NCI-H82 (cell line): ENCODE measurements around the gene VPS51.
A peak's percentile ranks its signal among the peaks of the same experiment; 100 is the strongest.

ENCODE experiments used
- DNase-seq: peaks from one replicate; lab custom pipeline; 2025; lab: John Stamatoyannopoulos, UW

The VPS51 gene

DNA sequence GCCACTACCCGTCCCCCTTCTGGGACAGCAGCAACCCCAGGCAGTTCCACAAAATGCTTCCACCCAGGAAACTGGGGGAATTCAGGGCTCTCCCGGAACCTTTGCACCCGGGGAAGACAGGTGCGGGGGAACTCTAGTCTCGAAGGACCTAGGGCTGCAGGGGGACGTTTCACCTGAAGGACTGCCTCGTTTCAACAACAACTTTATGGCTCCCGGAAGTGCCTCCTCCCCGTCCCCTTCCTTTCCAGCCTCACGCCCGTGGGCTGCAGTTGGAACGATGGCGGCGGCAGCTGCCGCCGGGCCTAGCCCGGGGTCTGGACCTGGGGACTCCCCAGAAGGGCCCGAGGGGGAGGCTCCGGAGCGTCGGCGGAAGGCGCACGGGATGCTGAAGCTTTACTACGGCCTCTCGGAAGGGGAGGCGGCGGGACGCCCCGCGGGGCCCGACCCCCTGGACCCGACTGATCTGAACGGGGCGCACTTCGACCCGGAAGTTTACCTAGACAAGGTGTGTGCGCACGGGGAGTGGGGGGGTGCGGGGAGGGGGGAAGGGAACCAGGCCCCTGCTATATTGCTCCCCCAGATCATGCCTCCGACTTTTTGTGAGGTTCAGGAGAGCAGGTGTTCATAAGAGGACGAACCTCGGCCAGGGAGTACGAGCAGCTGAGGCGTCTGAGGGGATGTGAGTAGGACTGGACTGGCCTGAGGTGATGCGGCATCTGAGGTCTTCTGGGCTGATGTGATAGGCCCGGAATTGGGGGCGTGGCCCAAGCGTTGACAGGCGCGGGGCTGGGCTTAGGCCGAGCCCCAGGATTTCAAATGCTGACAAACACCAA, at the start of gene VPS51:
Gene VPS51, plus strand, starts transcription at position 241 of the 833 bp plus-strand sequence. Its CDS starts 37 bp downstream, at position 278.
- peak; percentile 93 for DNase-seq

GRCh38 chr11:65047581-65048422, 48.2 kb upstream of the VPS51 start:
- no peak for DNase-seq

- no peak for DNase-seq
These were observed 44.6 kb upstream of the VPS51 start for GRCh38 chr11:65051398-65051858.

DNA sequence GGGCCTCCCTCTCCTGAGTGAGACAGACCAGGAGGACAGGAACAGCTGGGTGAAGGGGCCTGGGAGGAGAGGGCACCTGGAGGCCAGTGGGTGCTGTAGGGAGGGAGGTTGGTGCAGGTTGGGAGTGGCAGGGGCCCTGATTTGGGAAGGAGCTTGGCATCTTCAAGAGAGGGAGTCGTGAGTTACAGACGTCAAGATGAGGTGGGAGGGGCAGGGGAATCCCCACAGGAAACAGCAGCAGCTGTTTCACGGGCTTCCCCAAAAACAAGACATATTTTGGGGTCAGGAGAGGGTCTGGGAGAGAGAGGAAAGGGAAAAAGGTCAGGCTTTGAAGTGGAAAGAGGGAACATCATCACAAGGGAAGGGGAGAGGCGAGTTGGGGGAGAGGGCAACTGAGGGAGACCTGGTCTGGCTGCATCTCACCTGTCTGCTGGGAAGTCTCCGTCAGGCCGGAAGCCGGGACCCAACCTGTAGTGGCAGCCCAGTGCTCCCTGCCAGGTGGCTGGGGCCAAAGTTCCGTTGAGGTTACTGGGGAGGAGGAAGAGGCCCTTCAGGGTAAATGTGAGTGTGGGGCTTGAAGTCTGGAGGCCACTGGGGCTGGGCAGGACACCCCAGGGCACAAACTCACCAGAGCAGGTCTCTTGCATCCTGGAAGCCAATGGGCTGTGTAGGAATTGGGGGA, 42.0 kb upstream of the VPS51 start:
- no peak for DNase-seq

DNA sequence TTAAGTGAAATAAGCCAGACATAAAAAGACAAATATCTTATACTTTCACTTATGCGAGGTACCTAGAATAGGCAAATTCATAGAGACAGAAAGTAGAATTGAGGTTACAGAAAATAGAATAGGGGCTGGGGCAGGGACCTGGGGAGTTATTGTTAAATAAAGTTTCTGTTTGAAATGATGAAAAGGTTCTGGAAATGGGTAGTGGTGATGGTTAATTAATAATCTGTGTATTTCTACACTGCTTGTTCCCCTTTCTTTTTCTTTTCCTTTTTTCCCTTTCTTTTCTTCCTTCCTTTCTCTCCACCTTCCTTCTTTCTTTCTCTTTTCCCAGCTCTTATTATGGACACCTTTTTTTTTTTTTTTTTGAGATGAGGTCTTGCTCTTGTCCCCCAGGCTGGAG, 40.5 kb upstream of the VPS51 start:
- no peak for DNase-seq

GRCh38 chr11:65056999-65057398, 39.0 kb upstream of the VPS51 start:
- DNase-seq = no peak

GRCh38 chr11:65057526-65057925, 38.5 kb upstream of the VPS51 start:
- no peak for DNase-seq

DNA sequence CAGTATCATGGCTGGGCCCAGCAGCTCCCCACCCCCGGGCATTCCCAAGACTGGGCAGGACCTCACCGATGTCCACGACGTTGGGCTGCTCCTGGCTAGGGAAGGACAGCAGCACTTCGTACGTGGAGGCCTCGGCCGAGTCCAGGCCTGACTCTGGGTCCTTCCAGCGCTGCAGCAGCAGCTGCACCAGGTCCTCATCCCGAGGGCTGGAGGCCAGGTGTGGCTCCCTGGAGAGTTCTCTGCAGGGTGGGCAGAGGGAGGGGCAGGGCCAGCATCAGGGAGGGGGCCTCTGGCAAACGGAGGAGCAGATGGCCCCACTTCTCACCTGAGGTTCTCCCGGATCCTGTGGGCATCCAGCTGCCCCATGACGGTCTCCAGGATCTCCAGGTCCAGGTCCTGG, 38.0 kb upstream of the VPS51 start:
- DNase-seq = no peak

DNA sequence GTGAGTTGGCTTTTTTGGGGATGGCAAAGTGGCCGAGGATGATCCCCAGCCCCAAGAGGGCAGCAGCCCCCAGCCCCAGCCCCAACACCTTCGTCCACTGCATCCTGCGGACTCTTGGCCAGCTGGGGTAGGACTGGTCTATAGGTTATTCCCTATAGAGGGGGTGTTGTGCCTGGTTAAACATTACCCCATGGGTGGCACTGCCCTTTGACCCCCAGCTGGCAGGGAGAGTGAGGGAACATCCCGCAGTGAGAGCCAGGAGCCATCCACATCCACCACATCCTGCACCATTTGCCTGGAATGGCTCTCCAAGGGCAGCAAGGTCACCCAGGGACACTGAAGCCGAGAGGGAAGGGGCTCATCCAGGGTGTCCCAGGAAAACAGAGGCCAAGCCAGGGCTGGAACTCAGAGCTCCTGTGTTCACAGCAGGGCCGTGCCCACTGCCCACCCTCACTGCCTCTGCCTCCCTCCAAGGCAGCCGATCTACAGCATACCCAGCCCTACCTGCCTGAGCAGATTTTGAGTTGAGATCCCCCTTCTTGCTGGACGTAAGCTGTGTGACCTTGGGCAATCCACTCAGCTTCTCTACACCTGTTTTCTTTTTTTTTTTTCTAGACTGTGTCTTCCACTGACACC, 37.5 kb upstream of the VPS51 start, which contains the start of gene NAALADL1:
Gene NAALADL1, minus strand, starts transcription at position 135 of the 636 bp plus-strand sequence. Its CDS starts 32 bp downstream, at position 103.
- no peak for DNase-seq

- DNase-seq = no peak
These were observed 36.5 kb upstream of the VPS51 start for GRCh38 chr11:65059523-65059922.

GRCh38 chr11:65059959-65060824, 35.8 kb upstream of the VPS51 start:
- DNase-seq = no peak

GRCh38 chr11:65060913-65061408, 35.1 kb upstream of the VPS51 start:
- DNase-seq = peak; percentile 17

- DNase-seq = no peak
These were observed 32.5 kb upstream of the VPS51 start for GRCh38 chr11:65063532-65063931.

- DNase-seq = peak; percentile 26
These were observed 31.2 kb upstream of the VPS51 start for GRCh38 chr11:65064847-65065240.

- no peak for DNase-seq
These were observed 30.2 kb upstream of the VPS51 start for GRCh38 chr11:65065851-65066250.

- DNase-seq = no peak
These were observed 29.7 kb upstream of the VPS51 start for GRCh38 chr11:65066315-65066714.

- DNase-seq = no peak
These were observed 29.2 kb upstream of the VPS51 start for GRCh38 chr11:65066805-65067291.

- DNase-seq = no peak
These were observed 28.6 kb upstream of the VPS51 start for GRCh38 chr11:65067446-65067845.

GRCh38 chr11:65069217-65069616, 26.8 kb upstream of the VPS51 start:
- no peak for DNase-seq

- DNase-seq = no peak
These were observed 23.9 kb upstream of the VPS51 start for GRCh38 chr11:65071907-65072630.
